ENCODE results near the gene FHOD1.

FHOD1 gene

DNA sequence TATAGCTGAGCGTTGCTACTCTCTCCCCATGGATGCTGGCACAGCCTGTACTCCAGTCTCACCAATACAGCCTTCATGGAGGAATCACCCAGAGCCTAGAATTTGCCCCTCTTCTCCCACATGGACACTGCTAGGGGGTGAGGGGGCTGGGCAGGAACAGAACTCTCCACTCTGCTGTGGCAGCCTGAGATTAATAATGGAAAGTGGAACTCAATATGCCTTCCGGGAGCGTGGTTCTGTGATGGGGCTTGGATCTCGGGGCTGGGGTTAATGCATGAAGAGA is 2.7 kb upstream of the FHOD1 start:
- peaks cover 14% of the 10 kb centered on the region for H3K36me3 ChIP-seq (ENCODE audit: low read depth)
- H3K9me3 ChIP-seq (ENCODE audit: severe bottlenecking): no peaks in the 10 kb centered on the region
- no peak overlapping the region for H3K4me3 ChIP-seq (ENCODE audit: severe bottlenecking)
- TF ChIP-seq, protein P1, sequence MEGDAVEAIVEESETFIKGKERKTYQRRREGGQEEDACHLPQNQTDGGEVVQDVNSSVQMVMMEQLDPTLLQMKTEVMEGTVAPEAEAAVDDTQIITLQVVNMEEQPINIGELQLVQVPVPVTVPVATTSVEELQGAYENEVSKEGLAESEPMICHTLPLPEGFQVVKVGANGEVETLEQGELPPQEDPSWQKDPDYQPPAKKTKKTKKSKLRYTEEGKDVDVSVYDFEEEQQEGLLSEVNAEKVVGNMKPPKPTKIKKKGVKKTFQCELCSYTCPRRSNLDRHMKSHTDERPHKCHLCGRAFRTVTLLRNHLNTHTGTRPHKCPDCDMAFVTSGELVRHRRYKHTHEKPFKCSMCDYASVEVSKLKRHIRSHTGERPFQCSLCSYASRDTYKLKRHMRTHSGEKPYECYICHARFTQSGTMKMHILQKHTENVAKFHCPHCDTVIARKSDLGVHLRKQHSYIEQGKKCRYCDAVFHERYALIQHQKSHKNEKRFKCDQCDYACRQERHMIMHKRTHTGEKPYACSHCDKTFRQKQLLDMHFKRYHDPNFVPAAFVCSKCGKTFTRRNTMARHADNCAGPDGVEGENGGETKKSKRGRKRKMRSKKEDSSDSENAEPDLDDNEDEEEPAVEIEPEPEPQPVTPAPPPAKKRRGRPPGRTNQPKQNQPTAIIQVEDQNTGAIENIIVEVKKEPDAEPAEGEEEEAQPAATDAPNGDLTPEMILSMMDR (IDR thresholded peaks at IDR 0.05; ENCODE audit: poor library complexity, severe bottlenecking): no peak
- ATAC-seq (ENCODE audit: low read depth) (no peak), DNase-seq (ENCODE audit: low spot score) (no peak)
- H3K27me3 ChIP-seq (ENCODE audit: insufficient read depth, poor library complexity, severe bottlenecking): no peaks in the 10 kb centered on the region
- H3K4me1 ChIP-seq (ENCODE audit: insufficient read depth, poor library complexity, severe bottlenecking): peaks cover 14% of the 10 kb centered on the region
- no peak overlapping the region for H3K27ac ChIP-seq (ENCODE audit: poor library complexity, severe bottlenecking)

DNA sequence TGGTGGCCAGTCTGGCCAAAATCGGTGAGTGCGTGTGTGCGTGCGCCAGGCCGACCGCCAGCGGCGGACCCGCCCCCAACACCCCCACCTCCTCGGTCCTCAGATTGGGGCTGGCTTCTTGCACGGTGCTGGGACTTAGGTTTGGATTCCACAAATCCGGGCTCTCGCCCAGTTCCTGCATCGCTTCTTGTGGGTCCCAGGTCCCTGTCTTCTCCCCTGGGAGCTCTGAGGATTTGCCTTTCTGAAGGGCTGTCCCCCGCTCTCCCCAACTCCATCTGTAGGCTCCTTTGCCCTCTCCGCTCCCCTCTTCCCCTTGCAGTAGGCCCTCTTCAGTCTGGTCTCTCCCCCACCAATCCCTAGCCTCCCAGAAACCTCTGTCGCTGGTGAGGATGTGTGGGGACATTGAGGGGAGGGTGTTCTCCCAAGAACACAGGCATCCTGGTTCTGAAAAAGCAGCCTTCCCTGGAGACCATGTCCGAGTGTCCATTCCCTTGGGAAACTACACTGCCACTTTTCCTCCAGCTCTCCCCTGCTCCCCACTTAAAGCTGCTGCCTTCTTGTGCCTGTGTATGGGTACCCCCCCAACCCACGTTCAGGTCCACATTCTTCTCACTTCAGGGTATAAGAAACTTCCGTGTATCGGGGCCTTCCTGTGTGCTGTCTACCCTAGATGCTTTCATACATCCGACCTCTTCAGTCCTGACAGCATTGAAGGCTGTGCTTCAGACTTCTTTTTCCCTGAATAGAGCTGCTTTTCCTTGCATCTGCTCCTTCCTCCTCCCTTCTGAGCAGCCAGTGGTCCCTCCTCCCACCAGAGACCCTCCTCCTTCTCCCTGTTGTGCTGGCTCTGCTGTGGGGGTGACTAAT is 2.1 kb upstream of the FHOD1 start:
- TF ChIP-seq, protein P1 (IDR thresholded peaks at IDR 0.05; ENCODE audit: poor library complexity, severe bottlenecking): no peak
- Histone ChIP-seq H3K4me1 (ENCODE audit: insufficient read depth, poor library complexity, severe bottlenecking) (peaks cover 20% of the 10 kb centered on the region), H3K9me3 (ENCODE audit: severe bottlenecking) (no peaks in the 10 kb centered on the region), H3K27ac (ENCODE audit: poor library complexity, severe bottlenecking) (peak overlapping the region; percentile 92), H3K27me3 (ENCODE audit: insufficient read depth, poor library complexity, severe bottlenecking) (no peaks in the 10 kb centered on the region), H3K36me3 (ENCODE audit: low read depth) (peaks cover 14% of the 10 kb centered on the region), H3K4me3 (ENCODE audit: severe bottlenecking) (peak overlapping the region; percentile 56)
- no peak for ATAC-seq (ENCODE audit: low read depth)
- DNase-seq (ENCODE audit: low spot score): no peak

DNA sequence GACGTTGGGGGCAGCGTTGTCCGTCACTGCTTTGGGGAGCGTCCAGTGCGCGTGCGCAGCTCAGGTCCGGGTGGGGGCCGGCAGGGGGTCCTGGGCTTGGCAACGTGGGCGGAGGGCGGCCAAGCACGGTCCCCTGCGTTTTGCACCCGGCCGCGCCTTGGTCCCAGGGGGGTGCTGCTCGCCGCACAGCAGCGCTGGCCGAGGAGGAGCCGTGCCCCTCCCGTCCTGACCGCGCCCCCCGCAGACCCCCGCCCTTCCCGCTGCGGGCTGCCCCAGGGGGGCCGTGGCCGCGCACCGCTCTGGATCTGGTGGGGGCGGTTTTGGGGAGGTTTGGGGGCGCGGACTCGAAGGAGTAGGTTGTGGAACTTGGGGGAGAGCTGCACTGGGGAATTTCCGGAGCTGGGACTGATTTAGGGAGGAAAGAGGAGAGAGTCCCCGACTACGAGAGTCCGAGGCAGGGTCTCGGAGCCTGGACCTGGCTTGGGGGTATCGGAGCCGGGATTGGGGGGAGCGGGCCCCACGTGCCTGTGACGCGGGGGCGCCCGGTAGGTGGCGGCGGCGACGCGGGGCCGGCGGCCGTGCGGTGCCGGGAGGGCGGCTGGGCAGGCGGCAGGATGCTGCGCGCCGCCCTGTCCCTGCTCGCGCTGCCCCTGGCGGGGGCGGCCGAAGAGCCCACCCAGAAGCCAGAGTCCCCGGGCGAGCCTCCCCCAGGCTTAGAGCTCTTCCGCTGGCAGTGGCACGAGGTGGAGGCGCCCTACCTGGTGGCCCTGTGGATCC is 1.3 kb upstream of the FHOD1 start, which contains the start of gene SLC9A5:
SLC9A5 (plus strand) TSS at position 579 of the 777 bp plus-strand sequence; CDS start at position 615, 36 bp downstream.
- no peak for ATAC-seq (ENCODE audit: low read depth)
- TF ChIP-seq, protein P1 (IDR thresholded peaks at IDR 0.05; ENCODE audit: poor library complexity, severe bottlenecking): peak; percentile 44
- H3K4me1 ChIP-seq (ENCODE audit: insufficient read depth, poor library complexity, severe bottlenecking): peaks cover 28% of the 10 kb centered on the region
- no peak for DNase-seq (ENCODE audit: low spot score)
- peaks cover 8% of the 10 kb centered on the region for H3K36me3 ChIP-seq (ENCODE audit: low read depth)
- peak within 1 kb of the TSS; percentile 92 for H3K27ac ChIP-seq (ENCODE audit: poor library complexity, severe bottlenecking)
- no peaks in the 10 kb centered on the region for H3K9me3 ChIP-seq (ENCODE audit: severe bottlenecking)
- H3K4me3 ChIP-seq (ENCODE audit: severe bottlenecking): peak within 1 kb of the TSS; percentile 56
- no peaks in the 10 kb centered on the region for H3K27me3 ChIP-seq (ENCODE audit: insufficient read depth, poor library complexity, severe bottlenecking)

DNA sequence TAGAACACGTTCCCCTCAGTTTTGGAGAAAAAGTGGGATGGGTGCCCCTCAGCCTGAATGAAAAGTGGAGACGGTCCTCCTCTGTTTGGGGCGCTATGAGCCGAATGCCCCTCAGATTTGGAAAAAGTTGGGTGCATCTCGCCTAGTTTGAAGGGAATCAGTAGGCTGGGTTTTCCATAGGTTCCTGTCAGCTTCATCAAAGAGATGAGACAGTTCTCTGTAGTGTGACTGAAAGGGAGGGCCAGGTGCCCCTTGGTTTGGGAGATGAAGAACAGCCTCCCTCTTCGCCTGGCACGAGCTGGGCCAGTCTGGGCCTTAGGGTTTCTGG is 756 bp upstream of the FHOD1 start:
- Histone ChIP-seq H3K27me3 (ENCODE audit: insufficient read depth, poor library complexity, severe bottlenecking) (no peaks in the 10 kb centered on the region), H3K4me3 (ENCODE audit: severe bottlenecking) (peak overlapping the region; percentile 56), H3K9me3 (ENCODE audit: severe bottlenecking) (no peaks in the 10 kb centered on the region), H3K36me3 (ENCODE audit: low read depth) (peaks cover 3% of the 10 kb centered on the region; the same call in 1 of the 2 replicates), H3K27ac (ENCODE audit: poor library complexity, severe bottlenecking) (peak overlapping the region; percentile 92), H3K4me1 (ENCODE audit: insufficient read depth, poor library complexity, severe bottlenecking) (peaks cover 34% of the 10 kb centered on the region)
- no peak for ATAC-seq (ENCODE audit: low read depth)
- TF ChIP-seq, protein P1 (IDR thresholded peaks at IDR 0.05; ENCODE audit: poor library complexity, severe bottlenecking): no peak
- DNase-seq (ENCODE audit: low spot score): no peak
